DND-41 (cell line): Measurements from ENCODE around the gene TEKT4.

ENCODE experiments used
- ATAC-seq: fragments of 200-7000 bp; cut with Tn5 transposase; 3 replicates; pipeline ENCODE4 v1.9.1; 2021; ENCODE audit warnings: low read depth; ENCODE audit not compliant: insufficient read depth
- DNase-seq: peaks from one replicate; pipeline ENCODE4 v3.0.0-alpha.2; 2020
- H2AFZ ChIP-seq: 2 replicates; pipeline ENCODE4 v1.6.0; 2012; ENCODE audit warnings: low read depth, low read length
- H3K27ac ChIP-seq: 2 replicates; pipeline ENCODE4 v1.5.1; 2012; ENCODE audit warnings: low read length, inconsistent platforms
- H3K27me3 ChIP-seq: fragments of 200-600 bp; sonication (generic); 2 replicates; pipeline ENCODE4 v1.6.0; 2012; ENCODE audit warnings: low read length, mild to moderate bottlenecking, inconsistent platforms; ENCODE audit not compliant: insufficient read depth, poor library complexity
- H3K36me3 ChIP-seq: 2 replicates; pipeline ENCODE4 v1.5.1; 2012; ENCODE audit warnings: low read length, inconsistent platforms; ENCODE audit not compliant: insufficient read depth
- H3K4me1 ChIP-seq: 2 replicates; pipeline ENCODE4 v1.5.1; 2012; ENCODE audit warnings: mild to moderate bottlenecking, low read length; ENCODE audit not compliant: insufficient read depth
- H3K4me2 ChIP-seq: 2 replicates; pipeline ENCODE4 v1.6.0; 2012; ENCODE audit warnings: mild to moderate bottlenecking, moderate library complexity, low read length, inconsistent platforms; ENCODE audit not compliant: insufficient read depth
- H3K4me3 ChIP-seq, 2 experiments: fragments of 200-600 bp in 1 of 2; shearing (Covaris generic) in 1 of 2; 2 replicates each; pipeline ENCODE4 v1.5.1; 2012 to 2016; ENCODE audit warnings: inconsistent platforms in 2 of 2, low read length in 2 of 2, mild to moderate bottlenecking in 2 of 2, low read depth in 1 of 2, moderate library complexity in 1 of 2
- H3K79me2 ChIP-seq: 2 replicates; pipeline ENCODE4 v1.6.0; 2012; ENCODE audit warnings: low read length, inconsistent platforms; ENCODE audit not compliant: insufficient read depth
- H3K9ac ChIP-seq: 2 replicates; pipeline ENCODE4 v1.6.0; 2012; ENCODE audit warnings: low read depth, mild to moderate bottlenecking, inconsistent platforms, low read length, moderate library complexity
- H3K9me3 ChIP-seq: 2 replicates; pipeline ENCODE4 v1.5.1; 2012; ENCODE audit warnings: low read length, moderate library complexity, mild to moderate bottlenecking, inconsistent platforms; ENCODE audit not compliant: insufficient read depth, severe bottlenecking
- H4K20me1 ChIP-seq: 2 replicates; pipeline ENCODE4 v1.6.0; 2012; ENCODE audit warnings: low read length; ENCODE audit not compliant: insufficient read depth
- CTCF ChIP-seq: IDR thresholded peaks from 2 replicates; pipeline ENCODE4 v1.5.1; 2012; ENCODE audit warnings: borderline replicate concordance, low read length, moderate library complexity, mild to moderate bottlenecking; ENCODE audit not compliant: poor library complexity, severe bottlenecking; ENCODE audit errors: extremely low read depth
- EZH2 ChIP-seq: IDR thresholded peaks from 3 replicates; pipeline ENCODE4 v1.6.1; 2012; ENCODE audit warnings: borderline replicate concordance, low read depth, mild to moderate bottlenecking, moderate library complexity, low read length, inconsistent platforms; ENCODE audit not compliant: severe bottlenecking

The TEKT4 gene

GRCh38 chr2:94873362-94874276, 2.4 kb downstream of the TEKT4 start:
- DNase-seq = no peak
- H3K9me3 ChIP-seq = no peaks in the 10 kb centered on the region
- no peaks in the 10 kb centered on the region for H4K20me1 ChIP-seq
- no peak overlapping the region for H3K9ac ChIP-seq
- H3K27ac ChIP-seq = no peak overlapping the region
- no peak overlapping the region for H3K4me3 ChIP-seq
- no peaks in the 10 kb centered on the region for H3K36me3 ChIP-seq
- no peaks in the 10 kb centered on the region for H3K4me1 ChIP-seq
- H2AFZ ChIP-seq = no peak overlapping the region
- H3K4me2 ChIP-seq = no peak overlapping the region
- TF ChIP-seq EZH2 (no peak), CTCF (no peak)
- no peaks in the 10 kb centered on the region for H3K79me2 ChIP-seq
- no peaks in the 10 kb centered on the region for H3K27me3 ChIP-seq
- peak; percentile 45; the same call in 2 of the 3 replicates for ATAC-seq

- no peak overlapping the region for H3K27ac ChIP-seq
- no peak overlapping the region for H3K4me2 ChIP-seq
- H3K9ac ChIP-seq = no peak overlapping the region
- no peaks in the 10 kb centered on the region for H3K4me1 ChIP-seq
- H3K4me3 ChIP-seq = no peak overlapping the region
- no peaks in the 10 kb centered on the region for H3K27me3 ChIP-seq
- H2AFZ ChIP-seq = no peak overlapping the region
- no peaks in the 10 kb centered on the region for H3K9me3 ChIP-seq
- peak; percentile 93 for ATAC-seq
- no peaks in the 10 kb centered on the region for H3K79me2 ChIP-seq
- TF ChIP-seq EZH2 = no peak
- TF ChIP-seq CTCF = peak; percentile 86
- DNase-seq = peak; percentile 71
- H4K20me1 ChIP-seq = no peaks in the 10 kb centered on the region
- H3K36me3 ChIP-seq = no peaks in the 10 kb centered on the region
Measured at GRCh38 chr2:94874277-94874997, 3.2 kb downstream of the TEKT4 start.

GRCh38 chr2:94875064-94875819, 4.0 kb downstream of the TEKT4 start:
- H3K4me3 ChIP-seq = no peak overlapping the region
- no peak overlapping the region for H2AFZ ChIP-seq
- H3K27ac ChIP-seq = no peak overlapping the region
- H4K20me1 ChIP-seq = no peaks in the 10 kb centered on the region
- H3K9ac ChIP-seq = no peak overlapping the region
- H3K36me3 ChIP-seq = no peaks in the 10 kb centered on the region
- H3K4me1 ChIP-seq = no peaks in the 10 kb centered on the region
- ATAC-seq (no peak), DNase-seq (no peak)
- TF ChIP-seq CTCF = no peak
- no peak for TF ChIP-seq EZH2
- H3K9me3 ChIP-seq = no peaks in the 10 kb centered on the region
- no peak overlapping the region for H3K4me2 ChIP-seq
- no peaks in the 10 kb centered on the region for H3K79me2 ChIP-seq
- H3K27me3 ChIP-seq = no peaks in the 10 kb centered on the region
